ENCODE data around the gene LRMDA.

Gene LRMDA

GRCh38 chr10:76111404-76111803, 680.0 kb downstream of the LRMDA start:
- H2AFZ ChIP-seq (ENCODE audit: low read length, unreplicated experiment) = no peak overlapping the region
- H3K4me1 ChIP-seq (ENCODE audit: control insufficient read depth, insufficient read depth, low read length, unreplicated experiment) = no peaks in the 10 kb centered on the region
- H3K4me3 ChIP-seq (ENCODE audit: low read depth, low read length) = no peak overlapping the region
- no peak overlapping the region for H3K27ac ChIP-seq (ENCODE audit: low read depth, low read length)
- no peaks in the 10 kb centered on the region for H3K27me3 ChIP-seq (ENCODE audit: insufficient read depth, low read length)
- H3K36me3 ChIP-seq (ENCODE audit: insufficient read depth, low read length) = no peaks in the 10 kb centered on the region
- no peaks in the 10 kb centered on the region for H3K79me2 ChIP-seq (ENCODE audit: control insufficient read depth, insufficient read depth, low read length, unreplicated experiment)

DNA sequence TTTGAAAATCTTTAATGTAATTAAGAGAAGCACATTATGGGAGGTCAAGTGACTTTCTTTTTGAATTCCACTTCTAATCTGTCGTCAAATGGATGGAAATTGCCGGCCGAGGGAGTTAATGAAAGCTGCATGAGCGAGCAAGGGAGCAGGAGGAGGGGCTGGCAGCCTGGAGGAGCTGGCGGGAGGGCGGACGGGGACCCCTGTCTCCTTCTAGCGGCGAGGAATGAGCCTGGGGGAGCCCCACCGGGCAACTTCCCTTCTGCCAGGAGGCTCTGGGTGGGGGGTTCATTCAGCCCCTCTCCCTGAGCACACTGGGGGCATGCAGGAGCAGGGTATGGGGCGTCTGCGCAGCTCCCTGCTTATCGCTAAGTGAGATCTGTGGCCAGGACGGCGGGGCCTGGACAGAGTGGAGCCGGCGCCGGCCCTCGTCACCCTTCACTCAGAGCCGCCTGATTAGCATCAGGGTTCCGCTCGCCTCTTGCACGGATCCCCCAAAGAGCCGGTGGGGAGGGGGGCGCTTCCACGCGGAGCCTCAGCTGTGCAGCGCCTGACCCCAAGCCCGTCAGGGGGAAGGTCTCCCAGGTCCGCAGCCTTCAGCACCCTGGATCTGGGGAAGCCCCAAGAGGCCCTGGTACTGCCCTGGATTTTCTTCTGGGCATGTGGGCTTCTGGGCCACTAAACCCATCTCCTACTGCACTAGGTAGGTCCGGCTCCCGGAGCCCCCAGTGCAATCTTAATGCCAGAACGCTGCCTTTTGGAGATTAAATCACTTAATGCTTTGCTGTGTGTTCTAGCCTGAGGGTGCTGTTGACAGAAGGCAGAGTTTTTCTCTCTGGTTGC, 680.8 kb downstream of the LRMDA start:
- no peak overlapping the region for H3K27ac ChIP-seq (ENCODE audit: low read depth, low read length)
- H3K36me3 ChIP-seq (ENCODE audit: insufficient read depth, low read length) = no peaks in the 10 kb centered on the region
- no peak overlapping the region for H3K4me3 ChIP-seq (ENCODE audit: low read depth, low read length)
- no peak overlapping the region for H2AFZ ChIP-seq (ENCODE audit: low read length, unreplicated experiment)
- no peaks in the 10 kb centered on the region for H3K27me3 ChIP-seq (ENCODE audit: insufficient read depth, low read length)
- H3K4me1 ChIP-seq (ENCODE audit: control insufficient read depth, insufficient read depth, low read length, unreplicated experiment) = no peaks in the 10 kb centered on the region
- H3K79me2 ChIP-seq (ENCODE audit: control insufficient read depth, insufficient read depth, low read length, unreplicated experiment) = no peaks in the 10 kb centered on the region

DNA sequence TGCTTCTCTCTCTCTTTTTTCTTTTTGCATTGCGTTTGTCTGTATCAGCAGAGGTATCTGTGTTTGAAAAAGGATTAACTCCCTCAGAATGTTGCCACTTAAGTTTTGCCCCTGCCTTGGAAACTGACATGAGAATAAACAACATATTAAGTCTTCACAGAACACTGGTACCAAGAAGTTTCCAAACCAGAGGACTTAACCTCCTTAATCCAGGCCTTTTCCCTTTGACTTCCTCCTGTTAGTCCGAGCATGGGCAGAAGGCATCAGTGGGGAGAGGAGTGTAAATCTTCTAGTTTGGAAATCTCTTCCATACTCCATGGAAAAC, 681.4 kb downstream of the LRMDA start:
- H3K27me3 ChIP-seq (ENCODE audit: insufficient read depth, low read length) = no peaks in the 10 kb centered on the region
- no peaks in the 10 kb centered on the region for H3K79me2 ChIP-seq (ENCODE audit: control insufficient read depth, insufficient read depth, low read length, unreplicated experiment)
- H3K4me1 ChIP-seq (ENCODE audit: control insufficient read depth, insufficient read depth, low read length, unreplicated experiment) = peaks cover 3% of the 10 kb centered on the region
- no peak overlapping the region for H3K27ac ChIP-seq (ENCODE audit: low read depth, low read length)
- H2AFZ ChIP-seq (ENCODE audit: low read length, unreplicated experiment) = no peak overlapping the region
- H3K4me3 ChIP-seq (ENCODE audit: low read depth, low read length) = no peak overlapping the region
- H3K36me3 ChIP-seq (ENCODE audit: insufficient read depth, low read length) = no peaks in the 10 kb centered on the region

DNA sequence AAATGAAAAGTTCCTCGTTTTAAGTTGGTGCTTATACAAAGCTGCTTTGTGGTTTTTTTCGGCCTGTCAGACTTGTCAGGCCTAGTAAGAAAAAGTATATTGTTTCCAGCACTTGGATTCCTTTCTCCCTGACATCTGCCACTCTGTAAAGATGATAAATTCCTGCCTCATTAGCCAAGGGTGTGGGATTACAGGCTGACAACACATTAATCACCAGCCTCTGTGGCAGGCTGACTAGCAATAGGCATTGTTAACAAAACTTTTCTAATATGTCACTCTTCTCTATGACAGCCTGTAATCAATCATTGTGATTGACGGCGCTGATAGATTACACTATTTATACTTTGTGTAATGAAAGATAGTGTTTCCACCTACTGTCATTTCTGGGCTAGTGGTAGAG, 682.5 kb downstream of the LRMDA start:
- Histone ChIP-seq H3K27ac (ENCODE audit: low read depth, low read length) (no peak overlapping the region), H3K27me3 (ENCODE audit: insufficient read depth, low read length) (no peaks in the 10 kb centered on the region), H3K4me1 (ENCODE audit: control insufficient read depth, insufficient read depth, low read length, unreplicated experiment) (peaks cover 14% of the 10 kb centered on the region), H3K36me3 (ENCODE audit: insufficient read depth, low read length) (no peaks in the 10 kb centered on the region), H3K4me3 (ENCODE audit: low read depth, low read length) (no peak overlapping the region), H3K79me2 (ENCODE audit: control insufficient read depth, insufficient read depth, low read length, unreplicated experiment) (no peaks in the 10 kb centered on the region), H2AFZ (ENCODE audit: low read length, unreplicated experiment) (no peak overlapping the region)

DNA sequence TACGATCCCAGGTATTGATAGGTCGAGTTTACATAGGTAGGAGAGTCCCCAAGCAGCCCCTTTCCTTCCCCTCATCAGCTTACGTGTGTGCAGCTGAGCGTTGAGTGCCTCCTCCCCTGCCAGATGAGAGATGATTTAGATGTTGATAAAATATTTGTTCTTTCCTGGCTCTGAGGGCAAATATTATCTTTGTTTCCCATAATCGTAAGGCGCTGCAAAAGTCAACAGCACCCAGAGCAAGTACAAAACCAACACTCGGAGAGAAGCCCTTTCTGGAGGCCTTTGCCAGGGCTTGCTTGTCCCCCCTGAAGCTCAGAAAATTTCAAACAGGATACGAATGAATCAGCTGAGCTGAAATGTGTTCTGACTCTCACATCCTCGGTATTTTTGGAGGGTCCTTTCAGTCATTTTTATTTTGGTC, 683.2 kb downstream of the LRMDA start:
- no peaks in the 10 kb centered on the region for H3K27me3 ChIP-seq (ENCODE audit: insufficient read depth, low read length)
- no peak overlapping the region for H3K4me3 ChIP-seq (ENCODE audit: low read depth, low read length)
- peaks cover 20% of the 10 kb centered on the region for H3K4me1 ChIP-seq (ENCODE audit: control insufficient read depth, insufficient read depth, low read length, unreplicated experiment)
- H3K79me2 ChIP-seq (ENCODE audit: control insufficient read depth, insufficient read depth, low read length, unreplicated experiment) = no peaks in the 10 kb centered on the region
- no peak overlapping the region for H3K27ac ChIP-seq (ENCODE audit: low read depth, low read length)
- H3K36me3 ChIP-seq (ENCODE audit: insufficient read depth, low read length) = no peaks in the 10 kb centered on the region
- no peak overlapping the region for H2AFZ ChIP-seq (ENCODE audit: low read length, unreplicated experiment)

GRCh38 chr10:76115131-76115470, 683.7 kb downstream of the LRMDA start:
- Histone ChIP-seq H3K79me2 (ENCODE audit: control insufficient read depth, insufficient read depth, low read length, unreplicated experiment) (no peaks in the 10 kb centered on the region), H2AFZ (ENCODE audit: low read length, unreplicated experiment) (no peak overlapping the region), H3K4me1 (ENCODE audit: control insufficient read depth, insufficient read depth, low read length, unreplicated experiment) (peaks cover 25% of the 10 kb centered on the region), H3K27me3 (ENCODE audit: insufficient read depth, low read length) (no peaks in the 10 kb centered on the region), H3K4me3 (ENCODE audit: low read depth, low read length) (no peak overlapping the region), H3K27ac (ENCODE audit: low read depth, low read length) (no peak overlapping the region), H3K36me3 (ENCODE audit: insufficient read depth, low read length) (no peaks in the 10 kb centered on the region)

GRCh38 chr10:76115471-76116155, 684.2 kb downstream of the LRMDA start:
- H3K36me3 ChIP-seq (ENCODE audit: insufficient read depth, low read length) = no peaks in the 10 kb centered on the region
- H2AFZ ChIP-seq (ENCODE audit: low read length, unreplicated experiment) = no peak overlapping the region
- no peak overlapping the region for H3K27ac ChIP-seq (ENCODE audit: low read depth, low read length)
- peaks cover 28% of the 10 kb centered on the region for H3K4me1 ChIP-seq (ENCODE audit: control insufficient read depth, insufficient read depth, low read length, unreplicated experiment)
- no peaks in the 10 kb centered on the region for H3K79me2 ChIP-seq (ENCODE audit: control insufficient read depth, insufficient read depth, low read length, unreplicated experiment)
- no peak overlapping the region for H3K4me3 ChIP-seq (ENCODE audit: low read depth, low read length)
- no peaks in the 10 kb centered on the region for H3K27me3 ChIP-seq (ENCODE audit: insufficient read depth, low read length)

DNA sequence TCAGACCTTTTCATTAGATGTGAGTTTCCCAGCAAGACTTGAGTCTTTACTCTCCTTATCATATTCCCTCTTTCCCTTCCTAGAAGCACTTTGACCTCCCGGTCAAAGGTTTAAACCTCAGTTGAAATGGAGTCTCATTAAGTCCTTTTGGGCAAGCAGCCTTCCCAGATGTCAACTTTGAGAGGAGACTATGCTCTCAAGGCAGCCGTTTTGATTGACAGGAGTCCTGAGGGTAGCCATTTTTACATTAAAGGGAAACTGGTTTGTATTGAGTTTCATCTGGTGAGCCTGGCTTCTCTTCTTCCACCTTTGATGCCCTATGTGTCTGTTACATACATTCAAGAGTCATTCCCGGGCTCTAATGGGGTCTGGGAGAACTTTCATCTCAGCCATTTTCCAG, 685.1 kb downstream of the LRMDA start:
- H3K36me3 ChIP-seq (ENCODE audit: insufficient read depth, low read length) = no peaks in the 10 kb centered on the region
- H3K27ac ChIP-seq (ENCODE audit: low read depth, low read length) = no peak overlapping the region
- H3K4me3 ChIP-seq (ENCODE audit: low read depth, low read length) = no peak overlapping the region
- no peaks in the 10 kb centered on the region for H3K27me3 ChIP-seq (ENCODE audit: insufficient read depth, low read length)
- H3K4me1 ChIP-seq (ENCODE audit: control insufficient read depth, insufficient read depth, low read length, unreplicated experiment) = peaks cover 28% of the 10 kb centered on the region
- no peak overlapping the region for H2AFZ ChIP-seq (ENCODE audit: low read length, unreplicated experiment)
- no peaks in the 10 kb centered on the region for H3K79me2 ChIP-seq (ENCODE audit: control insufficient read depth, insufficient read depth, low read length, unreplicated experiment)

DNA sequence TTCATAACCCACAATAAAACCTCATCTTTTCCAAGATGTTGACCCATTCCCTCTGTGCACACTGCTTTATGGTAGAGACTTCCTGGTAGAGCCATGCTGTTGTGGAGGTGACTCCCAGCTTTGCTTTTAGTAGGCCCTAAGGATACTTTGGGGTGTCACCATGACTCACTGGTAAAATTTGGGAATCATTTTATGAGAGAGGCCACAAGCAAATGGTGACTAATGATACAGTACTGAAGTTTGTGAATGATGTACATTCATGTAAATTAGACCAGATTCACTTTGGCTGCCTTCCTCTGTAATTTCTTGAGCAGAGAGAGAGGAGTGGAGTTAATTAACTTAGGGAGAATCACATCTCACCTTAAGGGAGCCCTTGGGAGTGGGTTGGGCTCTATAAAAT, 686.5 kb downstream of the LRMDA start:
- no peaks in the 10 kb centered on the region for H3K79me2 ChIP-seq (ENCODE audit: control insufficient read depth, insufficient read depth, low read length, unreplicated experiment)
- H3K27ac ChIP-seq (ENCODE audit: low read depth, low read length) = peak overlapping the region; percentile 49
- no peaks in the 10 kb centered on the region for H3K36me3 ChIP-seq (ENCODE audit: insufficient read depth, low read length)
- H3K4me1 ChIP-seq (ENCODE audit: control insufficient read depth, insufficient read depth, low read length, unreplicated experiment) = peaks cover 28% of the 10 kb centered on the region
- H3K27me3 ChIP-seq (ENCODE audit: insufficient read depth, low read length) = no peaks in the 10 kb centered on the region
- no peak overlapping the region for H2AFZ ChIP-seq (ENCODE audit: low read length, unreplicated experiment)
- H3K4me3 ChIP-seq (ENCODE audit: low read depth, low read length) = no peak overlapping the region

DNA sequence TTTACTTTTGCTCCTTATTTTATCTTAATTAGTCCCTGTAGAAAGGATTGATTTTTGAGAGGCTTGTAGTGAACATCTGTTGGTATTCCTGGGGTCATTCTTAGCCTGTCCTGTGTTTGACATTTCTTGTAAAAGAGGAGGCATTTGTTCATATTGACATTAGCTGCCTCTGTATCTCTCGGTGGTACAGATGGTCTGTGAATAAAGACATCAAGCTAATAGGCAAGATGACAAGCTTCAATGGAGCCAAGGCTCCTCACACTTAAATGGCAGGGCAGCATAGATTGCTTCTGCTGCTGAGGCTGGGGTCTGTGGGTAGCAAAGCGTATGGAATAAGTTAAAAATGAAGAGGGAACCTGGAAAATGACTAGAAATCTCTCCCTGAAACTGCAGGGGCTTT, 687.6 kb downstream of the LRMDA start:
- H3K36me3 ChIP-seq (ENCODE audit: insufficient read depth, low read length) = no peaks in the 10 kb centered on the region
- H3K79me2 ChIP-seq (ENCODE audit: control insufficient read depth, insufficient read depth, low read length, unreplicated experiment) = no peaks in the 10 kb centered on the region
- H2AFZ ChIP-seq (ENCODE audit: low read length, unreplicated experiment) = no peak overlapping the region
- H3K27me3 ChIP-seq (ENCODE audit: insufficient read depth, low read length) = no peaks in the 10 kb centered on the region
- no peak overlapping the region for H3K4me3 ChIP-seq (ENCODE audit: low read depth, low read length)
- peaks cover 28% of the 10 kb centered on the region for H3K4me1 ChIP-seq (ENCODE audit: control insufficient read depth, insufficient read depth, low read length, unreplicated experiment)
- peak overlapping the region; percentile 40 for H3K27ac ChIP-seq (ENCODE audit: low read depth, low read length)

DNA sequence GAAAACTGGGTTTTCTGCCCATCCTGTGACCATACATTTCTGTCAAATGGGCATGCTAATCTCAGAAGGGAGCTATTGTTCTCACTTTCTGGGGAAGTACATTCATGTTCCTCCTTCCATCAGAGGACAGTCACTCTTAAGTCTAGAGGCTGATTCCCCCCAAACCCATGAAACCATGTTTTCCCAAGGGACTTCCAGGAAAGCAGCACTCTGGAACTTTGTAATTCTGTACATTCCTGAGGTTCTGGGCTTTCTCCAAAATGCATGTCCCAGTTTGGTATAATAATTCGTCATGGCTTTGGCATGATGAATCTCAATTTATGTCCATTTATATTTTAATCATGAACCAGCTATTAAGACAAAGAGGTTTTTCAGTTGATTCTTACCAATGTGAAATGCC, 688.1 kb downstream of the LRMDA start:
- Histone ChIP-seq H3K36me3 (ENCODE audit: insufficient read depth, low read length) (no peaks in the 10 kb centered on the region), H3K4me1 (ENCODE audit: control insufficient read depth, insufficient read depth, low read length, unreplicated experiment) (peaks cover 28% of the 10 kb centered on the region), H3K27me3 (ENCODE audit: insufficient read depth, low read length) (no peaks in the 10 kb centered on the region), H3K79me2 (ENCODE audit: control insufficient read depth, insufficient read depth, low read length, unreplicated experiment) (no peaks in the 10 kb centered on the region), H2AFZ (ENCODE audit: low read length, unreplicated experiment) (no peak overlapping the region), H3K27ac (ENCODE audit: low read depth, low read length) (peak overlapping the region; percentile 61), H3K4me3 (ENCODE audit: low read depth, low read length) (no peak overlapping the region)

Measured in ACC112 (cell line).